GM12872 (cell line): ENCODE results near the gene ASB2.

Experiments
- TF ChIP-seq, protein P1 (sequence below): IDR thresholded peaks from 3 replicates; pipeline ENCODE4 v1.5.1; 2011; ENCODE audit warnings: low read depth, mild to moderate bottlenecking, low read length, moderate library complexity; ENCODE audit not compliant: insufficient read depth

Gene ASB2

DNA sequence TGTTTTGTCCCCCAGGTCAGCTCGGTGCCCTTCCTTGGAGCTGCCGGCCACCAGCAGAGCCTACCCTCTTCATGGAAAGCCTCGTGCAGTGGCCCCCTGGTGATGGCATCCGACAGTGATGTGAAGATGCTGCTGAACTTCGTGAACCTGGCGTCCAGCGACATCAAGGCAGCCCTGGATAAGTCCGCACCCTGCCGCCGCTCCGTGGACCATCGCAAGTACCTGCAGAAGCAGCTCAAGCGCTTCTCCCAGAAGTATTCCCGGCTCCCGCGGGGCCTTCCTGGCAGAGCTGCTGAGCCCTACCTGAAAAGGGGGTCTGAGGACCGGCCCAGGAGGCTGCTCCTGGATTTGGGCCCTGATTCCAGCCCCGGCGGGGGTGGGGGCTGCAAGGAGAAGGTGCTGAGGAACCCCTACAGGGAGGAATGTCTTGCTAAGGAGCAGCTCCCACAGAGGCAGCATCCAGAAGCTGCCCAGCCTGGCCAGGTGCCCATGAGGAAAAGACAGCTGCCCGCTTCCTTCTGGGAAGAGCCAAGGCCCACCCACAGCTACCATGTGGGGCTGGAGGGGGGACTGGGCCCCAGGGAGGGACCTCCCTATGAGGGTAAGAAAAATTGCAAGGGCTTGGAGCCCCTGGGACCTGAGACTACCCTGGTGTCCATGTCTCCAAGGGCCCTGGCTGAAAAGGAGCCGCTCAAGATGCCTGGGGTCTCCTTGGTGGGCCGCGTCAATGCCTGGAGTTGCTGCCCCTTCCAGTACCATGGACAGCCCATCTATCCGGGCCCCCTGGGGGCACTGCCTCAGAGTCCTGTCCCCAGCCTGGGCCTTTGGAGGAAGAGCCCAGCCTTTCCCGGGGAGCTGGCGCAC lies 48.0 kb downstream of the ASB2 start:
- TF ChIP-seq, protein P1, sequence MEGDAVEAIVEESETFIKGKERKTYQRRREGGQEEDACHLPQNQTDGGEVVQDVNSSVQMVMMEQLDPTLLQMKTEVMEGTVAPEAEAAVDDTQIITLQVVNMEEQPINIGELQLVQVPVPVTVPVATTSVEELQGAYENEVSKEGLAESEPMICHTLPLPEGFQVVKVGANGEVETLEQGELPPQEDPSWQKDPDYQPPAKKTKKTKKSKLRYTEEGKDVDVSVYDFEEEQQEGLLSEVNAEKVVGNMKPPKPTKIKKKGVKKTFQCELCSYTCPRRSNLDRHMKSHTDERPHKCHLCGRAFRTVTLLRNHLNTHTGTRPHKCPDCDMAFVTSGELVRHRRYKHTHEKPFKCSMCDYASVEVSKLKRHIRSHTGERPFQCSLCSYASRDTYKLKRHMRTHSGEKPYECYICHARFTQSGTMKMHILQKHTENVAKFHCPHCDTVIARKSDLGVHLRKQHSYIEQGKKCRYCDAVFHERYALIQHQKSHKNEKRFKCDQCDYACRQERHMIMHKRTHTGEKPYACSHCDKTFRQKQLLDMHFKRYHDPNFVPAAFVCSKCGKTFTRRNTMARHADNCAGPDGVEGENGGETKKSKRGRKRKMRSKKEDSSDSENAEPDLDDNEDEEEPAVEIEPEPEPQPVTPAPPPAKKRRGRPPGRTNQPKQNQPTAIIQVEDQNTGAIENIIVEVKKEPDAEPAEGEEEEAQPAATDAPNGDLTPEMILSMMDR = no peak

- TF ChIP-seq, protein P1 = no peak
These were observed 48.6 kb downstream of the ASB2 start for GRCh38 chr14:93927800-93928145.

DNA sequence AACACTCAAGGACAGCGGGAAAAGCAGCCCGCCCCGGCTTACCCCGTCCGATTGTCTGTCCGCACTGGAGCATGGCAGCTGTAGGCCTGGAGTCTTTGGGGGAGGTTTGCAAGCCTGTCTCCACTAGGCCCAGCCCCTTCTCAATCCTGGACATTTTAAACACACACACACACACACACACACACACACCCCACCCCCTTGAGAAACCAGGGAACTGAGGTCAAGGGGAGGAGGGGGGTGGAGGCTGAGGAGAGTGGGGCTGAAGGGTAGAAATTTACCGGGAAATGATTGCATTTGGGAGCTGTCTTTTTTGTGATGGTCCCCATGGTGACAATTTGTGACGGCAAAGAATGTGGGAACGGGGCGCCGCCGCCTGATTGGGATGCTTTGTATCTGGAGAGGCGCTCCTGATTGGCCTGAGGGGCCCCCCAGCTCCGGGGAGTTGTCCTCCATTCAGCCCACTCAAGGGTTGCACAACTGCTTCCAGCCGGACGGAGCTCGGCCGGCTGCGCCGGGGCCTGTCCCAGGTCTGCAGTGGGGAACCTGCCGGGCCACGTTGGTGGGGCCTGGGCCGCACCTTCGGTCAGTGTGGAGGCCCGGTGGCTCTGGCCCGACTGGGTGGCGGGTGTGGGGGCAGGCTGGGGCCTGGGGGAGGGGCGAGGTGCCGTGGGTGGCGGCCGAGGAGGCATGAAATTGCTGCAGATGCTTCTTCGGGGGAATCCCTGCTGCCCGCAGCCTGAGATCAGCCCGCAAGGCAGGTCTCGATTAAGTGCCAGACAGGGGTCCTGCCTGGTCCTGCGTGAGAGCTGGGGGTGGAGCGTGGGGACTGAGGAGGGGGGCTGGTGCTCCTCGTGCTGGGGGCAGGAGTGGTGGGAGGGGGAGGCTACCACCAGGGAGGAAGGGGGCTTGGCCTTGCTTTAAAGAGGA lies 49.2 kb downstream of the ASB2 start, which contains the start of gene FAM181A:
FAM181A (plus strand) TSS at position 472 of the 927 bp plus-strand sequence. CDS start 942 bp downstream, outside the sequence.
- TF ChIP-seq, protein P1 = no peak

DNA sequence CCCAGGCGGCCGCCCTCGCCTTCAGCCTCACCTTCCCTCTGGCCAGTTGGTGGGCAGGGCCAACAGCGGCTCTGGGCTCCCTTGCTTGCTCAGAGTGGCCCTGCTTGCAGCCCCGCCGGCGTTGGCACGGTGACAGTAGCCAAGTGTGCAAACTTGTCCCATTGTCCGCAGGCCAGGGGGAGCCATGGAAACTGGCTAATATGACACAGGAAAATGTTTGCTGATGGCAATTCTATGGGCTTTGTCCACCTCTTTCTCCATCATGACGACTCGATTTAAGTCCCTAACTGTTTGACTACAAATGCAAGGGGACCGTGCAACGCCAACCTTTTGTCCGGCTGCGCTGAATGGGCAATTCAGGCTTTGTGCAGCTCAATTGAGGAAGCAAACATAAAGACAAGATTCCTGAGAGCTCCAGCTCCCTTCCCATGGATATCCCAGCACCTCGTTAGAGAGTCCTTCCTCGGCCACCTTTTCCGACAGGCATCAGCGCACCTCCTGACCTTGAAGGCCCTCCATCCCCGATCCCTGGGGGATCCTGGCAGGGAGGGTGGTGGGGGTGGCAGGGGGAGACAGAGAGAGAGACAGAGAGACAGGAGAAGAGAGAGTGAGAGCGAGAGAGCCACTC lies 50.0 kb downstream of the ASB2 start:
- TF ChIP-seq, protein P1 = no peak

DNA sequence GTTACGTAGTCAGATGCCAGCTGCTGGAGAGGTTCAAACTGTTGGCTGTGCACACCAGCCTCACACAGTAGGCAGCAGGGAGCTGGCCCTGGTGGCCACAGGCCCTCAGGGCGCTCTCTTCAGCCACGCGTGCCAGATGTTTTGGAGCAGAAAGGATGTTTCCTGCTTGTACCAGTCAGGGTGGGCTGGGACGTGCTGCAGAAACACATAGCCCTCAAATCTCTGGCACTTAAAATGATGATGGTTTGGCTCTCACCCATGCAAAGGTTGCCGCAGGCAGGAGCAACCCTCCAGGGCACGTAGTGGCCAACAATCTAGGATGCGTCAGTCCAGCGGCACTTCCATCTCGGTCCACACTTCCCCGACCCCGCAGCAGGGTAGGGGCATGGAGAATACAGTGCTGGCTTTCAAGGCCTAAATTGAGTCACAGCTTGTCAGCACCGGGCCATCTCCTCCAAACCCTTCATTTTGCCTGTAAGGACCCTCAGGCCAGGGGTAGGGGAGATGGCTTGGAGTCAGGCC lies 50.9 kb downstream of the ASB2 start:
- TF ChIP-seq, protein P1 = no peak

DNA sequence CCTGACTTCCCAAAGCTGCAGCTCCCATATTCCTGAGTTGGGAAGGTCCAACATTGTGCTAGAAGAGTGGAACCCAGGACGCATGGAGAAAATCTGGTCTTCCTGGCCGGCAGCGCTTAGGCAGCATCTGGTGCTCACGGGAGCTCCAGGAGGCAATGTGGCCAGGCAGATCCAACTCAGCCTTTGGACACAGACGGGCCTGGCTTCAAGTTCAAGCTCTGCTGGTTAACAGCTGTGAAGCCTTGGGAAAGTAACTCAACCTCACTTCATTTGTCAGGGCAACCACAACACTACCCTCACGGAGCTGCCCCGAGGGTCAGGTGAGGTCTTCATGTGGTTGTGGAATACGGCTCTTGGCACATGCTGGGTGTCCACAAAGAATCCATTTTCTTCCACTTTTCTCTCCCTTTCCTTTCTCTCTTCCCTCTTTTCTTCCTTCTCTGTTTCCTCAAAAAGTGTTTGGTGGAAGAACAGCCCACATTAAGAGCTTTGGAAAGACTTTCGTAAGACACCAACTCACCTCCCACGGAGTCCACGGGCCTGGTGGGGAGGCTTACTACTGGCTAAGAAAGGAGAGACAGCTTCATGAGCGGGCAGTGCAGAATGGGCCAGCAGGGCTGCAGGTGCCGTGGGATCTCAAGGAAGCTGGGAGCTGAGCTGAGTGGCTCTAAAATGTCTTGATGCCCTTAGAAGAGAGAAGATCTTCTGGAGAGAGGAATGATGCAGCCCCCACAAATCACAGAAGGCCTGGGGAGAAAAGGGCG lies 51.6 kb downstream of the ASB2 start:
- TF ChIP-seq, protein P1 = no peak
